HepG2 (cell line): Measurements from ENCODE around the gene C20orf96. TPM values are rescaled to one million over a fixed set of nuclear protein-coding genes. Genes with fewer than 3 reads are reported as not detected.
A peak's percentile ranks its signal among the peaks of the same experiment; 100 is the strongest.

Source experiments
- ARID2 ChIP-seq: sonication (generic); formaldehyde crosslinking; IDR thresholded peaks from 2 replicates; pipeline ENCODE4 v1.8.1; 2022; ENCODE audit warnings: mild to moderate bottlenecking, missing genetic modification reagents, borderline replicate concordance
- CREB1 ChIP-seq, 2 experiments: fragments of 450-650 bp in 1 of 2; IDR thresholded peaks; 2 replicates each; pipeline ENCODE4 v1.6.1; 2016 to 2017; ENCODE audit warnings: control low read depth in 1 of 2, mild to moderate bottlenecking in 1 of 2, missing compliant biosample characterization in 1 of 2, missing genetic modification characterization in 1 of 2
- CSRNP1 ChIP-seq: sonication (generic); formaldehyde crosslinking; IDR thresholded peaks from 2 replicates; pipeline ENCODE4 v1.8.1; 2023; ENCODE audit warnings: mild to moderate bottlenecking, missing genetic modification reagents
- FIP1L1 ChIP-seq: fragments of 200-400 bp; formaldehyde crosslinking; IDR thresholded peaks from 2 replicates; pipeline ENCODE4 v1.6.1; 2018; ENCODE audit warnings: low read depth, mild to moderate bottlenecking, low read length, moderate library complexity, borderline replicate concordance; ENCODE audit not compliant: insufficient read depth
- IKZF1 ChIP-seq: fragments of 450-650 bp; IDR thresholded peaks from 2 replicates; pipeline ENCODE4 v1.7.1; 2016
- KDM4B ChIP-seq: sonication (generic); formaldehyde crosslinking; IDR thresholded peaks from 2 replicates; pipeline ENCODE4 v1.4.0; 2020; ENCODE audit warnings: missing genetic modification reagents
- PTBP1 ChIP-seq: fragments of 200-400 bp; formaldehyde crosslinking; IDR thresholded peaks from 2 replicates; pipeline ENCODE4 v1.6.1; 2018; ENCODE audit warnings: low read length, low read depth; ENCODE audit not compliant: poor library complexity, severe bottlenecking
- SIN3B ChIP-seq: fragments of 150-350 bp; IDR thresholded peaks from 2 replicates; pipeline ENCODE4 v1.6.1; 2014; ENCODE audit warnings: low read length
- ZNF142 ChIP-seq: sonication (generic); formaldehyde crosslinking; IDR thresholded peaks from 2 replicates; pipeline ENCODE4 v1.4.0; 2020; ENCODE audit warnings: missing genetic modification reagents
- ZNF17 ChIP-seq: sonication (generic); formaldehyde crosslinking; IDR thresholded peaks from 2 replicates; pipeline ENCODE4 v1.5.0; 2020; ENCODE audit warnings: mild to moderate bottlenecking, missing genetic modification reagents
- polyA plus RNA-seq, 8 experiments: library from polyadenylated mRNA; depleted of rRNA in 3 of 8; stranded (reverse) in 7 of 8; unstranded in 1 of 8; fragments of >200 nt; fragmentation: Illumina TruSeq in 4 of 8; extraction: Trizol in 4 of 8; gene quantifications; 2 replicates each; pipeline versions ENCODE4 v1.2.1 to v1.2.3, GENCODE V29; 2011 to 2016; ENCODE audit warnings: low read depth in 4 of 8, missing spikeins in 1 of 8, mixed read lengths in 1 of 8; ENCODE audit not compliant: insufficient read depth in 1 of 8
- total RNA-seq, 5 experiments: library from RNA; depleted of rRNA; stranded (reverse); fragments of >200 nt; fragmentation: Illumina TruSeq; extraction: Trizol; gene quantifications; 2 replicates each; pipeline ENCODE4 v1.2.3, GENCODE V29; 2016; ENCODE audit warnings: low read depth in 1 of 5
- TF ChIP-seq, protein P1 (sequence below): IDR thresholded peaks from 2 replicates; pipeline ENCODE4 v1.6.1; 2016
- TF ChIP-seq, protein P2 (sequence below): sonication (generic); formaldehyde crosslinking; IDR thresholded peaks from 2 replicates; pipeline ENCODE4 v1.4.0; 2020; ENCODE audit warnings: missing genetic modification reagents, borderline replicate concordance

Gene C20orf96
- total and polyA plus RNA-seq, 2 of the 13 experiments (the other 11 are each of a cell fraction or from before 2014, with no cell fraction given) = 3.8 to 20.6 TPM

- no peak; the same call in 1 of the 2 replicates for TF ChIP-seq KDM4B (CRISPR knock-in tag)
- no peak; the same call in 1 of the 2 replicates for TF ChIP-seq ZNF142
- no peak for TF ChIP-seq ZNF17 (CRISPR knock-in tag)
- TF ChIP-seq ARID2 (CRISPR knock-in tag) = no peak
- TF ChIP-seq PTBP1 = peak; percentile 54
- peak; percentile 96 for TF ChIP-seq CREB1 (IDR thresholded peaks at IDR 0.05)
- TF ChIP-seq CREB1 (CRISPR knock-in tag; IDR thresholded peaks at IDR 0.05) = no peak; the same call in 1 of the 2 replicates
- no peak for TF ChIP-seq IKZF1
- TF ChIP-seq, protein P1, sequence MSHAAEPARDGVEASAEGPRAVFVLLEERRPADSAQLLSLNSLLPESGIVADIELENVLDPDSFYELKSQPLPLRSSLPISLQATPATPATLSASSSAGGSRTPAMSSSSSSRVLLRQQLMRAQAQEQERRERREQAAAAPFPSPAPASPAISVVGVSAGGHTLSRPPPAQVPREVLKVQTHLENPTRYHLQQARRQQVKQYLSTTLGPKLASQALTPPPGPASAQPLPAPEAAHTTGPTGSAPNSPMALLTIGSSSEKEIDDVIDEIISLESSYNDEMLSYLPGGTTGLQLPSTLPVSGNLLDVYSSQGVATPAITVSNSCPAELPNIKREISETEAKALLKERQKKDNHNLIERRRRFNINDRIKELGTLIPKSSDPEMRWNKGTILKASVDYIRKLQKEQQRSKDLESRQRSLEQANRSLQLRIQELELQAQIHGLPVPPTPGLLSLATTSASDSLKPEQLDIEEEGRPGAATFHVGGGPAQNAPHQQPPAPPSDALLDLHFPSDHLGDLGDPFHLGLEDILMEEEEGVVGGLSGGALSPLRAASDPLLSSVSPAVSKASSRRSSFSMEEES (CRISPR knock-in tag) = peak; percentile 62; the same call in 1 of the 2 replicates
- TF ChIP-seq SIN3B = no peak
- TF ChIP-seq, protein P2, sequence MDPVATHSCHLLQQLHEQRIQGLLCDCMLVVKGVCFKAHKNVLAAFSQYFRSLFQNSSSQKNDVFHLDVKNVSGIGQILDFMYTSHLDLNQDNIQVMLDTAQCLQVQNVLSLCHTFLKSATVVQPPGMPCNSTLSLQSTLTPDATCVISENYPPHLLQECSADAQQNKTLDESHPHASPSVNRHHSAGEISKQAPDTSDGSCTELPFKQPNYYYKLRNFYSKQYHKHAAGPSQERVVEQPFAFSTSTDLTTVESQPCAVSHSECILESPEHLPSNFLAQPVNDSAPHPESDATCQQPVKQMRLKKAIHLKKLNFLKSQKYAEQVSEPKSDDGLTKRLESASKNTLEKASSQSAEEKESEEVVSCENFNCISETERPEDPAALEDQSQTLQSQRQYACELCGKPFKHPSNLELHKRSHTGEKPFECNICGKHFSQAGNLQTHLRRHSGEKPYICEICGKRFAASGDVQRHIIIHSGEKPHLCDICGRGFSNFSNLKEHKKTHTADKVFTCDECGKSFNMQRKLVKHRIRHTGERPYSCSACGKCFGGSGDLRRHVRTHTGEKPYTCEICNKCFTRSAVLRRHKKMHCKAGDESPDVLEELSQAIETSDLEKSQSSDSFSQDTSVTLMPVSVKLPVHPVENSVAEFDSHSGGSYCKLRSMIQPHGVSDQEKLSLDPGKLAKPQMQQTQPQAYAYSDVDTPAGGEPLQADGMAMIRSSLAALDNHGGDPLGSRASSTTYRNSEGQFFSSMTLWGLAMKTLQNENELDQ (CRISPR knock-in tag) = no peak
- TF ChIP-seq FIP1L1 = no peak
- TF ChIP-seq CSRNP1 = peak; percentile 57; the same call in 1 of the 2 replicates
Measured at GRCh38 chr20:325045-325888, 34.7 kb upstream of the C20orf96 start, which contains the start of gene SOX12 (continued).
